ENCODE data around the gene SMYD3. TPM values are rescaled to one million over a fixed set of nuclear protein-coding genes. Genes with fewer than 3 reads are reported as not detected.

The SMYD3 gene
- total RNA-seq, 3 donors from 2014 or later (not counting 1 experiment from before 2014, with no cell fraction given): 43.6 to 48.0 (median 46.1) TPM

GRCh38 chr1:245871191-245871590, 635.9 kb downstream of the SMYD3 start:
- 94% methylated on average over 2 of the region's 2 CpGs for WGBS (ENCODE audit: insufficient coverage)
- intact Hi-C loops (cut with micrococcal nuclease): no loop called here
- Histone ChIP-seq H3K4me1 (ENCODE audit: control insufficient read depth, insufficient read depth, low read length) (no peaks in the 10 kb centered on the region), H3K36me3 (ENCODE audit: control insufficient read depth, insufficient read depth, low read length) (no peaks in the 10 kb centered on the region), H3K9me3 (ENCODE audit: control insufficient read depth, insufficient read depth, low read length) (no peaks in the 10 kb centered on the region), H3K27ac (ENCODE audit: low read length) (no peak overlapping the region), H3K4me3 (ENCODE audit: low read length) (no peak overlapping the region), H3K27me3 (ENCODE audit: control insufficient read depth, insufficient read depth, low read length) (no peaks in the 10 kb centered on the region)
- TF ChIP-seq CTCF (IDR thresholded peaks at IDR 0.05): no peak
- Mint-ChIP-seq H3K4me1 (peaks cover 0 to 4% of the 10 kb centered on the region in 2 donors), H3K9me3 (no peaks in the 10 kb centered on the region), H3K27me3 (ENCODE audit: low read depth in 2 of 2) (no peaks in the 10 kb centered on the region), H3K36me3 (no peaks in the 10 kb centered on the region), H3K27ac (no peak overlapping the region), H3K4me3 (no peak overlapping the region)
- ATAC-seq (no peak), DNase-seq (no peak)

GRCh38 chr1:245870698-245871097, 636.4 kb downstream of the SMYD3 start:
- no peaks in the 10 kb centered on the region for H3K4me1 ChIP-seq (ENCODE audit: control insufficient read depth, insufficient read depth, low read length)

GRCh38 chr1:245869847-245870246, 637.2 kb downstream of the SMYD3 start:
- no peak overlapping the region for H3K4me3 ChIP-seq (ENCODE audit: low read length)

More at GRCh38 chr1:245870698-245871097, 636.4 kb downstream of the SMYD3 start:
- 93% methylated on average over 6 of the region's 6 CpGs for WGBS (ENCODE audit: insufficient coverage)
- H3K9me3 ChIP-seq (ENCODE audit: control insufficient read depth, insufficient read depth, low read length): no peaks in the 10 kb centered on the region
- no peak overlapping the region for H3K4me3 ChIP-seq (ENCODE audit: low read length)
- no peaks in the 10 kb centered on the region for H3K27me3 Mint-ChIP-seq (ENCODE audit: low read depth in 2 of 2)
- H3K9me3 Mint-ChIP-seq: no peaks in the 10 kb centered on the region
- H3K27me3 ChIP-seq (ENCODE audit: control insufficient read depth, insufficient read depth, low read length): no peaks in the 10 kb centered on the region
- no peak for DNase-seq
- H3K4me3 Mint-ChIP-seq: no peak overlapping the region
- no peaks in the 10 kb centered on the region for H3K36me3 ChIP-seq (ENCODE audit: control insufficient read depth, insufficient read depth, low read length)
- no peaks in the 10 kb centered on the region for H3K36me3 Mint-ChIP-seq
- intact Hi-C loops (cut with micrococcal nuclease): no loop called here
- no peak for ATAC-seq
- peaks cover 0 to 4% of the 10 kb centered on the region in 2 donors for H3K4me1 Mint-ChIP-seq
- no peak for TF ChIP-seq CTCF (IDR thresholded peaks at IDR 0.05)
- H3K27ac Mint-ChIP-seq: no peak overlapping the region
- no peak overlapping the region for H3K27ac ChIP-seq (ENCODE audit: low read length)

More at GRCh38 chr1:245869847-245870246, 637.2 kb downstream of the SMYD3 start:
- H3K4me1 Mint-ChIP-seq: peaks cover 0 to 4% of the 10 kb centered on the region in 2 donors
- H3K4me1 ChIP-seq (ENCODE audit: control insufficient read depth, insufficient read depth, low read length): no peaks in the 10 kb centered on the region
- DNase-seq: no peak
- no peaks in the 10 kb centered on the region for H3K9me3 ChIP-seq (ENCODE audit: control insufficient read depth, insufficient read depth, low read length)
- TF ChIP-seq CTCF (IDR thresholded peaks at IDR 0.05): no peak
- no peaks in the 10 kb centered on the region for H3K36me3 ChIP-seq (ENCODE audit: control insufficient read depth, insufficient read depth, low read length)
- H3K27ac ChIP-seq (ENCODE audit: low read length): no peak overlapping the region
- H3K9me3 Mint-ChIP-seq: no peaks in the 10 kb centered on the region
- H3K27ac Mint-ChIP-seq: no peak overlapping the region
- no peak for ATAC-seq
- no peak overlapping the region for H3K4me3 Mint-ChIP-seq
- H3K27me3 Mint-ChIP-seq (ENCODE audit: low read depth in 2 of 2): no peaks in the 10 kb centered on the region
- H3K36me3 Mint-ChIP-seq: no peaks in the 10 kb centered on the region
- 95% methylated on average over 7 of the region's 7 CpGs for WGBS (ENCODE audit: insufficient coverage)
- intact Hi-C loops (cut with micrococcal nuclease): no loop called here
- H3K27me3 ChIP-seq (ENCODE audit: control insufficient read depth, insufficient read depth, low read length): no peaks in the 10 kb centered on the region

All from natural killer cell (primary cell).